Transverse colon (tissue), 4 donors: Measurements from ENCODE around the gene IGFBP7.

Source experiments
- CTCF ChIP-seq, 5 experiments: fragments of 200-600 bp in 3 of 5; fragments of 450-650 bp in 2 of 5; sonication (generic) in 3 of 5; IDR thresholded peaks; 1 replicate in 2 of 5; 2 replicates in 3 of 5; pipeline ENCODE4 v1.5.1; 2016 to 2017; ENCODE audit warnings: antibody characterized with exemption in 5 of 5, inconsistent platforms in 3 of 5, mild to moderate bottlenecking in 2 of 5, moderate library complexity in 1 of 5
- EP300 ChIP-seq: sonication (generic); formaldehyde crosslinking; IDR thresholded peaks from one replicate; pipeline ENCODE4 v1.6.1; 2017; ENCODE audit warnings: antibody characterized with exemption, low read depth
- POLR2A ChIP-seq: fragments of 450-650 bp; IDR thresholded peaks from one replicate; pipeline ENCODE4 v1.6.1; 2016; ENCODE audit warnings: antibody characterized with exemption, mild to moderate bottlenecking, moderate library complexity
- POLR2AphosphoS5 ChIP-seq, 3 donors: sonication (generic); formaldehyde crosslinking; IDR thresholded peaks; one replicate each; pipeline ENCODE4 v1.6.1; 2016; ENCODE audit warnings: antibody characterized with exemption in 3 of 3

DNA sequence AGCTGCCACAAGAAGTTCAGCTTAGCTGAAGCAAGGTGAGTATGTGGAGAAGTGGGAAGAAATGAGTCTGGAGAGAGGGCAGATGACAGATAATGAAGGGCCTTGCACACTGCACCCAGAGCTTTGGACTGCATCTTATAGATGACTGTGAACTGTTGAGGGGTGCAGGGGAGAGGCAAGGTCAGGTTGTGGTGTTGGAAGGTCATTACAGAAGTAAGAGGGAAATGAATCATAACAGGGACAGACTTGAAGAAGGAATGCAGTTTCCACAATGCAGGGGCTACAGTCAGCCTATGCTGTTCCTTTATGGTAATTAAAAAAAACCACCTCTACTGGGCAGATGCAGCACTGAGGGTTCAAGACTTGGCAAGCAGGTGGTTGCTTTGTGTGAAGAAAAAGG lies 4.8 kb upstream of the IGFBP7 start:
- no peak for TF ChIP-seq POLR2A
- no peak for TF ChIP-seq EP300
- TF ChIP-seq CTCF (IDR thresholded peaks at IDR 0.05): no peak
- TF ChIP-seq POLR2AphosphoS5 (IDR thresholded peaks at IDR 0.05): no peak
